Erythroblast (primary cell): ENCODE results near the gene EPS8.

Source experiments
- GATA1 ChIP-seq: IDR thresholded peaks from 2 replicates; pipeline ENCODE4 v1.6.1; 2011; ENCODE audit warnings: low read depth, mild to moderate bottlenecking, control low read depth, low read length, moderate library complexity
- POLR2A ChIP-seq: IDR thresholded peaks from 2 replicates; pipeline ENCODE4 v1.6.1; 2011; ENCODE audit warnings: mild to moderate bottlenecking, low read length

GRCh38 chr12:15596174-15596573, 193.0 kb downstream of the EPS8 start:
- TF ChIP-seq POLR2A (no peak), GATA1 (no peak)
